ENCODE measurements around the gene ZNF341.
"Not testable (repeated sequence)": the region's sequence is repeated elsewhere in the genome, so short reads cannot be mapped to it uniquely, and the experiment has no call there.

GRCh38 chr20:33755936-33756490 lies 24.2 kb downstream of the ZNF341 start:
- TF ChIP-seq, protein P1, sequence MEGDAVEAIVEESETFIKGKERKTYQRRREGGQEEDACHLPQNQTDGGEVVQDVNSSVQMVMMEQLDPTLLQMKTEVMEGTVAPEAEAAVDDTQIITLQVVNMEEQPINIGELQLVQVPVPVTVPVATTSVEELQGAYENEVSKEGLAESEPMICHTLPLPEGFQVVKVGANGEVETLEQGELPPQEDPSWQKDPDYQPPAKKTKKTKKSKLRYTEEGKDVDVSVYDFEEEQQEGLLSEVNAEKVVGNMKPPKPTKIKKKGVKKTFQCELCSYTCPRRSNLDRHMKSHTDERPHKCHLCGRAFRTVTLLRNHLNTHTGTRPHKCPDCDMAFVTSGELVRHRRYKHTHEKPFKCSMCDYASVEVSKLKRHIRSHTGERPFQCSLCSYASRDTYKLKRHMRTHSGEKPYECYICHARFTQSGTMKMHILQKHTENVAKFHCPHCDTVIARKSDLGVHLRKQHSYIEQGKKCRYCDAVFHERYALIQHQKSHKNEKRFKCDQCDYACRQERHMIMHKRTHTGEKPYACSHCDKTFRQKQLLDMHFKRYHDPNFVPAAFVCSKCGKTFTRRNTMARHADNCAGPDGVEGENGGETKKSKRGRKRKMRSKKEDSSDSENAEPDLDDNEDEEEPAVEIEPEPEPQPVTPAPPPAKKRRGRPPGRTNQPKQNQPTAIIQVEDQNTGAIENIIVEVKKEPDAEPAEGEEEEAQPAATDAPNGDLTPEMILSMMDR (IDR thresholded peaks at IDR 0.05): not testable (repeated sequence)
- TF ChIP-seq, protein P2, sequence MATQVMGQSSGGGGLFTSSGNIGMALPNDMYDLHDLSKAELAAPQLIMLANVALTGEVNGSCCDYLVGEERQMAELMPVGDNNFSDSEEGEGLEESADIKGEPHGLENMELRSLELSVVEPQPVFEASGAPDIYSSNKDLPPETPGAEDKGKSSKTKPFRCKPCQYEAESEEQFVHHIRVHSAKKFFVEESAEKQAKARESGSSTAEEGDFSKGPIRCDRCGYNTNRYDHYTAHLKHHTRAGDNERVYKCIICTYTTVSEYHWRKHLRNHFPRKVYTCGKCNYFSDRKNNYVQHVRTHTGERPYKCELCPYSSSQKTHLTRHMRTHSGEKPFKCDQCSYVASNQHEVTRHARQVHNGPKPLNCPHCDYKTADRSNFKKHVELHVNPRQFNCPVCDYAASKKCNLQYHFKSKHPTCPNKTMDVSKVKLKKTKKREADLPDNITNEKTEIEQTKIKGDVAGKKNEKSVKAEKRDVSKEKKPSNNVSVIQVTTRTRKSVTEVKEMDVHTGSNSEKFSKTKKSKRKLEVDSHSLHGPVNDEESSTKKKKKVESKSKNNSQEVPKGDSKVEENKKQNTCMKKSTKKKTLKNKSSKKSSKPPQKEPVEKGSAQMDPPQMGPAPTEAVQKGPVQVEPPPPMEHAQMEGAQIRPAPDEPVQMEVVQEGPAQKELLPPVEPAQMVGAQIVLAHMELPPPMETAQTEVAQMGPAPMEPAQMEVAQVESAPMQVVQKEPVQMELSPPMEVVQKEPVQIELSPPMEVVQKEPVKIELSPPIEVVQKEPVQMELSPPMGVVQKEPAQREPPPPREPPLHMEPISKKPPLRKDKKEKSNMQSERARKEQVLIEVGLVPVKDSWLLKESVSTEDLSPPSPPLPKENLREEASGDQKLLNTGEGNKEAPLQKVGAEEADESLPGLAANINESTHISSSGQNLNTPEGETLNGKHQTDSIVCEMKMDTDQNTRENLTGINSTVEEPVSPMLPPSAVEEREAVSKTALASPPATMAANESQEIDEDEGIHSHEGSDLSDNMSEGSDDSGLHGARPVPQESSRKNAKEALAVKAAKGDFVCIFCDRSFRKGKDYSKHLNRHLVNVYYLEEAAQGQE (IDR thresholded peaks at IDR 0.05; ENCODE audit: insufficient read depth in 1 of 2, low read depth in 2 of 2, low read length in 1 of 2): not testable (repeated sequence)
- not testable (repeated sequence) for TF ChIP-seq POLR2AphosphoS5 (IDR thresholded peaks at IDR 0.05; ENCODE audit: low read depth, low read length)
